Renal cortical epithelial cell (primary cell): ENCODE measurements around the gene PRICKLE1. TPM values are rescaled to one million over a fixed set of nuclear protein-coding genes. Genes with fewer than 3 reads are reported as not detected.
"Not testable (repeated sequence)": the region's sequence is repeated elsewhere in the genome, so short reads cannot be mapped to it uniquely, and the experiment has no call there.

ENCODE experiments used
- DNase-seq: peaks from one replicate; pipeline ENCODE4 v3.0.0-alpha.2; 2011; ENCODE audit warnings: low read depth
- total RNA-seq: library from RNA; depleted of rRNA; stranded (reverse); fragments of >200 nt; gene quantifications from 2 replicates; pipeline ENCODE4 v1.2.3, GENCODE V29; 2014

The PRICKLE1 gene
- total RNA-seq, 1 donor from 2014 or later: 130 TPM

DNA sequence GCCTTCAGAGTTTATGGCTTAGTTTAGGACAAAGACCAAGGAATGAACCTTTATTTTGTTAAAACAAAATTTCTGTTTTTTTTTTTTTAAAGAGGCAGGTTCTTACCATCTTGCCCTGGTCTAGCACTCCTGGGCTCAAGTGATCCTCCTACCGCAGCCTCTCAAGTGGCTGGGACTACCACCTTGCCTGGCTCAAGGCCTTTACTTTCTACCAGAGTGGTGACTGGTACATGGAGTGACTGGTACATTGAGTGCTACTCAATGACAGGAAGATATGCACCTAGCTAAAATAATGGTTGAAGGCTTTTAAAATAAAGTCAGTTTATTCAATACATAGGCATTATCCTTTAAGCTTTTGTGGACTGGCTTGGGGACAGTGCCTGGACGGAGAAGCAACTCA lies 32.6 kb downstream of the PRICKLE1 start:
- no peak for DNase-seq

DNA sequence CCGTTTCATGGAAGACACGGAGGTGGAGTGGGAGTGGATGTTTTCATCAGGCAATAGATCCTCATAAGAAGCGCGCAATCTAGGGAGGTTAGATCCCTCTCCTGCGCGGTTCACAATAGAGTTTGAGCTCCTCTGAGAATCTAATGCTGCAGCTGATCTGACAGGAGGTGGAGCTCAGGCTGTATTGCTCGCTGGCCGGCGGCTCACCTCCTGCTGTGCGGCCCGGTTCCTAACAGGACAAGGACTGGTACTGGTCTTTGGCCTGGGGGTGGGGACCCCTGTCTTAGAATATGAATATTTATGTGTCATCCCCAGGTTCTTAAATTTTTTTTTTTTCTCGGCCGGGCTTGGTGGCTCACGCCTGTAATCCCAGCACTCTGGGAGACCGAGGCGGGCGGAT lies 36.7 kb downstream of the PRICKLE1 start:
- no peak for DNase-seq

DNA sequence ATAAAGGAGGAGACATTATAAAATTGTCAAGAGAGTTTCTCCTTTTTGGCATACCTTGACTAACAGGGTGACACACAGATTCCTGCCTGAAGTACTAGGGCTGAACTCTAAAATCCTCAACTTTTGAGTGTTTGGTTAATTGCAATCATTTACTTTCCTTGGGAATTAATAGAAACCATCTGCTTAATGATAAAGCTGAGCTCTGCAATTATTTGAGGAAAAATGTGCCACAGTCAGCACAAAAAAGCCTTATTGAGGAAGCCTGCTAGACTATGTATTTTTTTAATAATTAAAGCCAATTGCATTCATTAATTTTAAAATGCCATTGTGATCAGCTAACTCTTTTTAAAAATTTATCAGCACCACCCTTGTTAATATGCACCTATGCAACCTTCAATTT lies 38.7 kb downstream of the PRICKLE1 start:
- no peak for DNase-seq

DNA sequence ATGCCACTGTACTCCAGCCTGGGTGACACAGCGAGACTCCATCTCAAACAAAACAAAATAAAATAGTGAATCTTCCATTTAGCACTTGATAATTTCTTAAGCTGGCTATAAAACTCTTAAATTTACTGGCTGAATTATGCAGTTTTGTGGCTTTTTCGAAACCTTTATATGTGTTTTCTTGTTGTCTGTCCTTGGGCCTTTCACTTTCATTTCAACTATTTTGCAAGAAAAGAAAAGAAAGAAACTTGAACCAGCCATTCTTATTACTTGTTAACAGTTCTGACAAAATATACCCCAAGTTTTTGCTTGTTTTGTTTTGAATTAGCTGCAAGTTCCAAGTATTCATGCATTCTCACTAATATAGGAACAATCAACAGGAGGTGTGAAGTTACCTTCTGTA lies 42.8 kb downstream of the PRICKLE1 start:
- no peak for DNase-seq

DNA sequence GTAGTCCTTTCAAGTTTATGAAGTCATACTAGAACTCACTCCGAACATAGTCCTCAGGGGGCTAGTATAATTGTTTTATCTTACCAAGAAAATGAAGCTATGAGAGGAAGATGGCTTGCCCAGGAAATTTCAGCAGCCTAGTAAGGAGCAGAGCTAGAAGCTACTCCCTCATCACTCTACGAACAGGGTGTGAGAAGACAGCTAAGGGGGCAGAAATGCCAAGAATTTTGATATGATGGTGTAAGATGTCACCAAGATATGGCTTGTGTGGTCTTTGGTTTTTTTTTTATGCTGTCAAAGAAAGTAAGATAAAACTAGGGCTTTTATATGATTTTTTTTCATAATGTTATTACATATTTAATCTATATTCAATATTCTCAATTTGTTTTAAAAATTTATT lies 47.6 kb downstream of the PRICKLE1 start:
- no peak for DNase-seq

DNA sequence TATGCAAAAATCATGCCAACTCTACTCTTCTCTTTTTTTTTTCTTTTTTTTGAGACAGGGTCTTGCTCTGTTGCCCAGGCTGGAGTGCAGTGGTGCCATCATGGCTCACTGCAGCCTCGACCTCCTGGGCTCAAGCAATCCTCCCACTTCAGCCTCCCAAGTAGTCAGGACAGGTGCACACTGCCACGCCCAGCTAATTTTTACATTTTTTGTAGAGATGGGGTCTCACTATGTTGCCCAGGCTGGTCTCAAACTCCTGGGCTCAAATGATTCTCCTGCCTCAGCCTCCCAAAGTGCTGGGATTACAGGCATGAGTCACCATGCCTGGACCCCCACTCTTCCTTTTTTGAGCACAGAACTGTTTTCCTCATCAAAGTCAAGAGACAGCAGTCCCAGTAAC lies 48.2 kb downstream of the PRICKLE1 start:
- not testable (repeated sequence) for DNase-seq

DNA sequence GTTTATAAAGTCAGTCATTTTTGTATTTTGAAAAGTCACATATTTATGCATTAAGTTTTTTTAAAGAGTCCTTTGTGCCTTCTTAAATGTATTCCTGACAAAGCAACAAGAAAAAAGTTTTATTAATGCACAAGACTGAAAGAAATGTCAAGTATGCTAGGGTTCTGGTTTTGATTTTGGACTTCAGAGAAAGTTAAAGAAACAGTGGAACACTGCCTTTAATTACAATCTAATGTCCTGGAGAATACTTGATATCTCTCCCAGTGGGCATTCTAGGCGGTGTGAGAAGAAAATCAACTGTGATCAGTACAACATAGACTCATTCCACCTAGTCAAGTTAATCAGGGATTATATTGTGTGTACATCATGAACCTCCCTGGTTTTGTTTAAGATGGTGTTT lies 49.9 kb downstream of the PRICKLE1 start:
- no peak for DNase-seq

DNA sequence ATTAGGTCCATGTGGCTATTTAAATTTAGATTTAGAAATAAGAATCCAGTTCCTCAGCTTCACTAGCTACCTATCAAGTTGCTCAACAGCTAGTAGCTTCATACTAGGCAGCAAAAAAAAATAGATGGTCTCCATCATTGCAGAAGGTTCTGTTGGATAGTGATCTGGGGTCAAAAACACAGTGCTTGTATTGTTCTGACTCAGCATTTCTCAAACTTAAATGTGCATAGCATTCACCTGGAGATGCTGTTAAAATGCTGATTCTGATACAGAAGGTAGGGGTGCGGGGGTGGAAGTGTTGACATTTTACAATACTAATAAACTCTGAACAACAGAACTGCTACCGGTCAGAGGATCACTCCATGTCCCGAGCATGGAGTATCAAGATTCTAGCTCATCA lies 51.3 kb downstream of the PRICKLE1 start:
- no peak for DNase-seq

DNA sequence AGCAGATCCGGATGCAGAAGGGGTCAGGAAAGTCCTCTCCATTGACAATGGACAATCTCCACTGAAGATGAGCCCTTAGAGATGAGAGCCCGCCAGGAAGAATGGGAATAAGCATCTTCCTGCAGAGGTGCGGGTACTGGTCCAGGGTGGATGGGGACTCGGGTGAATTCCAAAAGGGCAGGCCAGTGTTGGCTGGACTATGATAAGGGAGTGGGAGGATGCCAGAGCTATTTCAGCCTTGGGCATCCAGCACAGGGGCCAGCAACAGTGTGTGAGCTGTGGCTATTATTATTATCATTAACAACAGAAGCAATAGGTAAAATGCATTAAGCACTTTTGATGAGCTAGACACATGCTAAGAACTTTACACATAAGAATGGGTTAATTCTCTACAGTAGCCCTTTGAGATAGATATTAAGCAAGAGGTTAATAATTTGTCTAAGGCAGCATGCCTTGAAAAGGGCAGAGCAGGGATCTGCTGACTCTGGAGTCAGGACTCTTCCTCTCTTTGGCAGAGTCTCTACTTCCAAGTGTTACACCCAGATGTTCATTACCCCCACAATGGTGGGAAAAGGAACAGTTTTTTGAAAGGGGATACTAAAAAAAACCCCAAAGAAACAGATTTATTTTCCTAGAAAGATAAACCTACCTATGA lies 55.2 kb downstream of the PRICKLE1 start:
- DNase-seq: peak; percentile 51

DNA sequence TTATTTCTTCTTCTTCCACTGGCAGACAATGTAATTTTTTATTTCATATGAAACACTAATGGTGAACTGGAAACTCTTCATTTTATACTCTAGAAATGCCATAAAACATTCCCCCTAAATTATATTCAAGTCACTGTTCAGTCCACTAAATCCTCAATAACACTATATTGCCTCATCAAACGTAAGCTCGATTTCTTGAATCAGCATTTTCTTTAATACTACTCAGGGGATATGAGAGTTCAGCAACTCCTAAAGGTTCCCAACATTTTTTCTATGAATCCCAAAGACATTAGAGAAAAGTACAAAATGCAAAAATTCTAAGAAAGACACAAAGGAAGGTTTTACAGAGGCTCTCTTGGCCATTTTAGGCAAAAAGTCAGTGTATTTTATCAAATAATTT lies 59.3 kb downstream of the PRICKLE1 start:
- no peak for DNase-seq

DNA sequence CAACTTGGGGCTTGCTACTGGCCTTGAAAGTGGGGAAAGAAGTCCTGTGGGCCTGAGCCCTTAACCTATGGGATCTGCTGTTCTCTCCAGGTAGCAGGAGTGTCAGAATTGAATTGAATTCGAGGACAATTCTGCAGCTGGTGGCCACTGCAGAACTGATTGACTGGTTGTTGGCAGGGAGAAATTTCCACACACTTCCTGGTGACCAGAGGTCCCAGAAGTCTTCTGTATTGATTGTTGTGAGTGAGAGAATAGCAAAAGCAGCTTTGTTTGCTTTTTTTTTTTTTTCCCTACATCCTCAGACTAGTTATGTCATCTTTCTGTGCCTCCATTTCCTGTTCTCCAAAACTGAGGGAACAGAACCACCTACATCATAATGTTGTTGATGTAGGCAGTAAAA lies 64.1 kb downstream of the PRICKLE1 start:
- no peak for DNase-seq

DNA sequence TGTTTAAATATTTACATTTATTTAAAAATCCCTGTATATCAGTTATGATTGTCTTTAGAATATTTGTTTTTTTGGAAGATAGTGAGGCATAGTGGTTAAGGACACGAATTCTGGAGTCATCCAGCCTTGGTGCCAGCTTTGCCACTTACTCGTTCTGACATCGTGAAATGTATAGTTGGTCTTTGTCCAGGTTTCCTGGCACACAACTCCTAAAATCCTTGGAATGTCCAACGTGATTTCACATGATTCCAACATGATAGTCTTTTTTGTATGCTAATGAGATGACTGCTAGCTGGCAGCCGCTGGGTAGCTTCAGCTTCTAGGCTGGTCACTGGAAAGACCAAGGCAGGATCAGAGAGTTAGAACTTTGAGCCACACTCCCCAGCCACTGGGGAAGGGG lies 64.8 kb downstream of the PRICKLE1 start:
- DNase-seq: no peak

DNA sequence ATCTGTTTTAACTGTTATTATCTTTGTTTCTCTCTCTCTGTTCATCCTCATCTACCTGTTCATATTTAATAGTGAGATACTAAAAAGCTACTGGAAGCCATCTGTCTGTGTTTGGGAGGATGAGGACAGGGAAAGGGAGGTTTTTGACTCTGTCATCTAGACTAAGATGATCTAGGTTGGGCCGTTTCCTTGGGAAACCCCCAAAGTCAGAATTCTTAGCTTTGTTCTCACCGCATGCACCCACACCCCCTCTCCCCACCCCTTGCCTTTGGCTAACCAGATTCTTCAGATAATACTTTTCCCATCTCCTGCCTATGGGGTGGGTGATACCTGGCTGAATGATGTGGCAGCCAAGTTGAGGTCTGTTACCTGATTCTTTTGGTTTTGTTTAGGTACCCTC lies 73.0 kb downstream of the PRICKLE1 start:
- DNase-seq: no peak

DNA sequence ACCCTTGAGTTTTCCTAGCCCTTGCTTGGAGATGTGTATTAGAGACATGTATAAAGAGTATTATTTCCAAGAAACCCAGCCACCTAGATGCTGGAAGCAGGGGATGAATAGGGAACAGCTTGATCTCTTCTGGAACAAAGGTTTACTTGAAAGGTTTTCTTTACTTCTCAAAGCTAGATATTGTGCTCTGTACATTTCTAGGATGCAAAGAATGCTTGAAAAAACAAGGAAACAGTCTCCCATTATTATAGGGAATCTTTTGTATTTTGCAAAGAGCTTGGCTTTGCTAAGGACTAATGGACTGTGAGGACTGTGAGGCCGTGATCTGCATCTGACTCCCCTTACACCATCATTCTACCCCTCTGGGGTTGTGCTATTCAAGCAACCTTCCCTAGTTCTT lies 77.9 kb downstream of the PRICKLE1 start:
- DNase-seq: no peak

DNA sequence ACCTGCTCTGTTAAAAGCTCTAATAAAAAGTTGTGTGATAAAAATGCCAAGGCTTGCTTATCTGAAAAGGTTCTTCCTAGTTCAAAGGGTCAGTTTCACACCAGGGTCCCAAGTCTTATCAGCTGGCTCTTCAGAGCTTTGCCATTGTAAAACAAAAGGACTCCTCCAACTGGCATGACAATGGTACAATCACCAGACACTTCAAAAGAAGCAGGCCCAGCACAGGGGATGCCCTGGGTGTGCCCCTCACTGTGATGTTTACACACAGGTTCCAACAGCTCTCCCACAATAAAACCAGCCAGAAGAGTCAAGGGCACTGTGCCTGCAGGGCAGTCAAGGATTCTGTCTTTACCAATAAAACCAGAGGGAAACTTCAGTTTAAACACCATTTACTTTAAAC lies 78.7 kb downstream of the PRICKLE1 start:
- DNase-seq: no peak

DNA sequence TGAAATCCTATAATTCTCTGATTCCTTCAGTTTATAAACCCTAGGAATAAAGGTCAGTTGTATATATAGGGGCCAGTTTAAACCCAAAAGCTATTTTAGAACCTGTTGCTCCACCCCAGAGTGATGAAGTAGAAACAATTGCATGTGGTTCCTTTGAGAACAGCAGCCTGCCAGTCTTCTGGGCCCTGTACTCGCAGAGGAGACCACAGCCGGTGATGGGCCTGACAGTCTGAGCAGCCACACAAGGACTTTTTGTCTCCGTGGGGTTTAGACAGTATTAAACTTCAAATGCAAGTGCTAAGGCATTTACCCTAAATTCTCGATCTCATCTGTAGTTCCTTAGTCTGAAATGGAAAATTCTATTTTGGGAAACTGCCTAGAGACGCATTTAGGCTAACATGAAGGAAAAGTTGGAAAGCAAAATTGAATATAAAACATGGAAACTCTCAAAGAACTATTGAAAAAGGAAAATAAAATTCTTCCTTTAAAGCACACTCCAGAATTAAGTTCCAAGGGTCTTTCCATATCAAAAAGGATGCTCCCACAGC lies 80.6 kb downstream of the PRICKLE1 start:
- no peak for DNase-seq

DNA sequence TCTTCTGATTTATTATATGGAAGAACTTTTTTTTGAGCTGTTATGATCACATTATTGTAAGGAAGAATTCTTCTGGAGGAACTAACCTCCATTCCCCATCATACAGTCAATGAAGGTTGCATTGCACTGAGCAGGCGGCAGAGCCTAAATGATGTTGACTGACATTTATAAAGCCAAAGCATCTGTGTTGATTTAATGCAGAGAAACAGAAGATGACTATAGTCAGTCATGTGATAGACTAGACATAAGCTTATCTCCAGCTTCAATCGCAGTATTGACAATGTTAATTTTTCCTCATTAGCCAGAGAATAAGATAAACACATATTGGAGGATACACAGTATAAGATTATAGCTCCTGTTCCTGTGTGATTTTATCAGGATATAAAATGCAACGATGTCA lies 82.0 kb downstream of the PRICKLE1 start:
- no peak for DNase-seq

DNA sequence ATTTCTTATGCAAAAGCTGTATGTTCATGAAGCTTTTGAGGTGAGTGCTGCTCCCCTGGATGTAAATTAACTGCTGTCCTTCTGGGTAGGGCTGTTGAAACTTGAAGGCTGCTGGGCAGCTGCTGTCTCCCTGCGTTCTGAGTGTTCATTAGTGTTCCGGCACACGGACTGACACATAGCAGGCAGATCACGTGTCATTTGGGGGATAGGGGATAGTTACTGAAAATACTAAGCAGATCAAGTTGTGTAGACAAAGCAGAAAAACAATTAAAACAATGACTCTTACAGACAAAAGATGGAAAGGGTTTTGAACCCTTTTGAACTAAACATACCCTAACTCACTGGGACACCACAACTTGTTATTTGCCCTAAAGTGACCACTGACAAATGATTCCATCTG lies 82.5 kb downstream of the PRICKLE1 start:
- DNase-seq: no peak

DNA sequence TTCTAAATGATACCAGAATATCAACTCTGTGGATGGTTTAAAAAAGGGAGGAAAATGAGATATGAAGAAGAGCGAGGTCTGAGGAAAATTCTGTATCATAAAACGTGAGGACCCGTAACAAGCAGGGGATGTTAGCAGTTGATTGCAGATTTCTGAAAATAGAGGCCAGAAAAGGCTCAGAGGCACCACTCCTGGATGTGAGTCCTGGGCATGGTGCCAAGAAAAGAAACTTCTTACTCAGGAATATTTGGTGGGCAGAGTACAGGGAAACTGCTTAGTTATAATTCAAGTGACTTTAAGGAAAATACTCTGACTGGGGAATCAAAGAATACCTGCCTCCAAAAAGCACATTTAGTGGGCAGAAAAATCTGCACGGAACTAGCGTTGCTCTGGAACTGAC lies 85.5 kb downstream of the PRICKLE1 start:
- DNase-seq: peak; percentile 61

DNA sequence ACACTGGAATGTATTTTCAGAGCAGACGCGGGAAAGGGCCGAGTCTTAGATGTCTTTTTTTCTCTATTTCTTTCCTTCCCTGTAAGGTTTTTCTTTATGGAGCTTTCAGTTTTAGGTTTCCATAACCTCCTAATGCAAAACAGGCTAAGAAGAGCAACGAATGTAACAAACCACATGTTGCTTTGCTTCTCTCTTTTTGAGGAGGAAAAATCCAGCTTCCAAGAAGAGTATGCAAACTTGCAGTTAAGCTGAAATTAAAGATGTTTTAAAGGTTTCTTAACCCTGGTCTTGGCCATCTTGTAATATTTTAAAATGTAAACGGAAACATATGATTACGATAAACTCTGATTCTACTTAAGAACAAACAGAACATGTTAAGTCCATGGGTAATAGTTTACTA lies 86.9 kb downstream of the PRICKLE1 start:
- DNase-seq: no peak

DNA sequence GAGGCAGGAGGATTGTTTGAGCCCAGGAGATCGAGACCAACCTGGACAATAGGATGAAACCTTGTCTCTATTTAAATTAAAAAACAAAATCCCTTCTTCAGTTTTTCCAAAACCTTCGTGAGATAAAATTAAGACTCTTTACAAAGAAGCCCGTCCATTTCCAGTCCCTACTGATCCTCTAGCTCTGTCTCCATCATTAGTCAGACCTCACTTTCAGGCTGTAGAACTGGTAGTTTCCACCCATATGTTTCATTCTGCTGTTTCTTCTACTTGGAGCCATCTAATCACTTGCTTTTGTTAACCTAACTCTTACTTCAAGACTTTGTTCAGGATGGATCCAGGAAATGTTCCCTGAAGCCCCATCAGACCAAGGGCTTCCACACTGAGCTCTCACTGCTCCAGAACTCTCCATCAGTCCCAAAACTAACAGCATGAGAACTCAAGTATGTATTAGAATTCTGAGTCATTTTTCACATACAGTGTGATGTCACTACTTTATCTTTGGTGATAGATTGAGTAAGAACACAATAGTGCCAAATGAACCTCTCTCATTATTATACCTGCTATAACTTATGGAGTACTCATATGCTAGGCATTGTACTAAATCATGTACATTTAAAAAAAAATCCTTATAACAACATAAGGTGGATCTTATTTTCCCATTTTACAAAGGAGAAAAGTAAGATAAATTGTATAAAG lies 90.8 kb downstream of the PRICKLE1 start:
- no peak for DNase-seq

DNA sequence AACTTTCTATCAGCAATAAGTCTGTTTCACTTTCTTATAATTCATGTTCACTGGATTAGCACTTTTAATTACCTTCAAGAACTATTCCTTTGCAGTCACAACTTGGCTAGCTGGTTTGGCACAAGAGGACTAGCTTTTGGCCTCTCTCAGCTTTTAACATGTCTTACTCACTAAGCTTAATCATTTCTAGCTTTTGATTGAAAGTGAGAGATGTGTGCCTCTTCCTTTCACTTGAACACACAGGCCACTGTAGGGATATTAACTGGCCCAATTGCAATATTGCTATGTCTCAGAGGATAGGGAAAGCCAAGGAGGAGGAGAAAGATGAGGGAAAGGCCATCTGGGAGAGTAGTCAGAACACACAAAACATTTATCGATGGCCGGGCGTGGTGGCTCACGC lies 92.7 kb downstream of the PRICKLE1 start:
- peak; percentile 54 for DNase-seq

DNA sequence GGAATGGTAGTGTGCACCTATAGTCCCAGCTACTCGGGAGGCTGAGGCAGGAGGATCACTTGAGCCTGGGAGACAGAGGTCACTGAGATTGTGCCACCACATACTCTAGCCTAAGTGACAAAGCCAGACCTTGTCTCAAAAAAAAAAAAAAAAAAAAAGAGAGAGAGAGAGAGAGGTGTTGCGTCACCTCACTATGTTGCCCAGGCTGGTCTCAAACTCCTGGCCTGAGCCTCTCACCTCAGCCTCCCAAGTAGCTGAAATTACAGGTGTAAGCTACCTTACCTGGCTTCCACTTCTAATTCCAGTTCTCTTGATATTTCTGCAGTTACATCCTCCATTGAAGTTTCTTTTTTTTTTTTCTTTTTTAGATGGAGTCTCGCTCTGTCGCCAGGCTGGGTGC lies 94.3 kb downstream of the PRICKLE1 start:
- DNase-seq: no peak

DNA sequence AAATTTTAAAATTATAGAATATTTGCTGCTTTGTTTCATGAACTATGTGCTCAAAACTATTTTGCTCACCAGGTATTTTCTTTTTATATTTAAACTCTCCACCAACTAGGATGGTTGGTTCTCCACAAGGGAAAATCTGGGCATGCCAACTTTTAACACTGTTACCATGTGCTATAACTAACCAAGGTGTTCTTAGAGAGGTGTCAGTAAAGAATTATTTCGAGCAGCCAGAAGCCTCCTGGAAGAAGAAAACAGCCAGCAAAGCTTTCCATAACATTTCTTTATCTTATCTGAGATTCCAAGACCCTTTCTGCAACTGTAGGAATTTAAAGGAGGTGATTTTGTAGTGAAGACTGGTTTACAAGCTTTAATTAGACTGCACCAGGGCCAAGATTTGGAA lies 97.3 kb downstream of the PRICKLE1 start:
- no peak for DNase-seq
